Transverse colon (tissue), 4 donors: ENCODE results near the gene RELB. TPM values are rescaled to one million over a fixed set of nuclear protein-coding genes. Genes with fewer than 3 reads are reported as not detected.

Experiments
- DNase-seq: peaks from one replicate; pipeline ENCODE4 v3.0.0-alpha.2; 2019
- H3K27ac ChIP-seq, 4 donors: fragments of 200-600 bp; sonication (generic); 2 replicates each; pipeline ENCODE4 v1.5.1; 2016 to 2018; ENCODE audit warnings: inconsistent platforms in 4 of 4
- H3K27me3 ChIP-seq: fragments of 200-600 bp; sonication (generic); 2 replicates; pipeline ENCODE4 v1.5.1; 2017; ENCODE audit warnings: inconsistent platforms
- H3K36me3 ChIP-seq, 4 donors: fragments of 200-600 bp; sonication (generic); 2 replicates each; pipeline ENCODE4 v1.5.1; 2017 to 2019; ENCODE audit warnings: inconsistent platforms in 4 of 4
- H3K4me1 ChIP-seq, 4 donors: fragments of 200-600 bp; sonication (generic); 2 replicates each; pipeline ENCODE4 v1.5.1; 2017 to 2020; ENCODE audit warnings: inconsistent platforms in 4 of 4
- H3K4me3 ChIP-seq, 4 donors: fragments of 200-600 bp; sonication (generic); 1 replicate in 1 of 4; 2 replicates in 3 of 4; pipeline versions ENCODE4 v1.5.1 to v1.6.1; 2017 to 2019; ENCODE audit warnings: inconsistent platforms in 4 of 4
- H3K9me3 ChIP-seq, 2 donors: fragments of 200-600 bp; sonication (generic); 2 replicates each; pipeline ENCODE4 v1.5.1; 2017 to 2019; ENCODE audit warnings: inconsistent platforms in 2 of 2
- CTCF ChIP-seq, 5 experiments: fragments of 200-600 bp in 3 of 5; fragments of 450-650 bp in 2 of 5; sonication (generic) in 3 of 5; IDR thresholded peaks; 1 replicate in 2 of 5; 2 replicates in 3 of 5; pipeline ENCODE4 v1.5.1; 2016 to 2017; ENCODE audit warnings: antibody characterized with exemption in 5 of 5, inconsistent platforms in 3 of 5, mild to moderate bottlenecking in 2 of 5, moderate library complexity in 1 of 5
- EP300 ChIP-seq: sonication (generic); formaldehyde crosslinking; IDR thresholded peaks from one replicate; pipeline ENCODE4 v1.6.1; 2017; ENCODE audit warnings: antibody characterized with exemption, low read depth
- POLR2A ChIP-seq: fragments of 450-650 bp; IDR thresholded peaks from one replicate; pipeline ENCODE4 v1.6.1; 2016; ENCODE audit warnings: antibody characterized with exemption, mild to moderate bottlenecking, moderate library complexity
- POLR2AphosphoS5 ChIP-seq, 3 donors: sonication (generic); formaldehyde crosslinking; IDR thresholded peaks; one replicate each; pipeline ENCODE4 v1.6.1; 2016; ENCODE audit warnings: antibody characterized with exemption in 3 of 3
- WGBS, 2 donors: methylation state at CpG; one replicate each; pipeline ENCODE4 v1.1.5; 2018; ENCODE audit warnings: low coverage in 1 of 2; 5-methylcytosine and 5-hydroxymethylcytosine counted together
- in situ Hi-C, 4 donors: fragments of 200-750 bp; cut with MboI; loops; one replicate each; pipeline versions ENCODE4 v1.15.0 to v1.15.1; 2017; ENCODE audit warnings: low sequenced_read_pairs in 3 of 4, low pct_ligation_motif_present in 1 of 4, low pct_unique_long_range_greater_than_20kb in 1 of 4
- intact Hi-C: fragments of 100-400 bp; cut with DNase I; formaldehyde crosslinking; loops from one replicate; pipeline ENCODE4 v1.15.1; 2023; ENCODE audit warnings: low total_unique reads
- total RNA-seq, 4 donors: library from RNA; depleted of rRNA; stranded (reverse); fragments of >200 nt; gene quantifications; one replicate each; pipeline ENCODE4 v1.1.0, GENCODE V29; 2016

The RELB gene
- total RNA-seq, 4 donors from 2014 or later = 11.9 to 58.4 (median 34.8) TPM

GRCh38 chr19:45070861-45071544, 69.7 kb downstream of the RELB start:
- no peaks in the 10 kb centered on the region for H3K9me3 ChIP-seq
- WGBS, 2 donors = 71% methylated on average over 5 to 19 of the region's 19 CpGs
- no peak for TF ChIP-seq POLR2AphosphoS5 (IDR thresholded peaks at IDR 0.05)
- TF ChIP-seq CTCF (IDR thresholded peaks at IDR 0.05) = no peak
- no peak for TF ChIP-seq POLR2A
- no peak for TF ChIP-seq EP300
- no peak overlapping the region for H3K27ac ChIP-seq
- H3K36me3 ChIP-seq = peaks cover 0 to 47% (median 15%) of the 10 kb centered on the region in 4 donors
- intact Hi-C loops = no loop called here
- no peaks in the 10 kb centered on the region for H3K27me3 ChIP-seq
- H3K4me1 ChIP-seq = peaks cover 0 to 15% (median 6%) of the 10 kb centered on the region in 4 donors
- no peak for DNase-seq
- in situ Hi-C loops = no loop called here
- no peak overlapping the region for H3K4me3 ChIP-seq

GRCh38 chr19:45071545-45071938, 70.3 kb downstream of the RELB start:
- no peaks in the 10 kb centered on the region for H3K9me3 ChIP-seq
- intact Hi-C loops (no loop called here), in situ Hi-C loops (no loop called here)
- WGBS, 2 donors = 88 to 100% methylated on average over 1 to 21 of the region's 25 CpGs
- H3K27ac ChIP-seq = no peak overlapping the region
- H3K27me3 ChIP-seq = no peaks in the 10 kb centered on the region
- H3K4me1 ChIP-seq = peaks cover 1 to 17% (median 9%) of the 10 kb centered on the region in 4 donors
- no peak for DNase-seq
- H3K36me3 ChIP-seq = peaks cover 0 to 47% (median 15%) of the 10 kb centered on the region in 4 donors
- TF ChIP-seq POLR2AphosphoS5 (IDR thresholded peaks at IDR 0.05) = no peak
- no peak for TF ChIP-seq CTCF (IDR thresholded peaks at IDR 0.05)
- TF ChIP-seq POLR2A = no peak
- no peak for TF ChIP-seq EP300
- H3K4me3 ChIP-seq = no peak overlapping the region

GRCh38 chr19:45071969-45072790, 70.9 kb downstream of the RELB start:
- intact Hi-C loops (no loop called here), in situ Hi-C loops (no loop called here)
- Histone ChIP-seq H3K36me3 (peaks cover 0 to 47% (median 15%) of the 10 kb centered on the region in 4 donors), H3K27ac (no peak overlapping the region), H3K4me3 (no peak overlapping the region), H3K4me1 (peaks cover 7 to 23% (median 15%) of the 10 kb centered on the region in 4 donors), H3K27me3 (no peaks in the 10 kb centered on the region), H3K9me3 (no peaks in the 10 kb centered on the region)
- 91% methylated on average over 25 of the region's 34 CpGs; no CpG with 5 or more reads in 1 of the 2 donors for WGBS, 2 donors
- TF ChIP-seq POLR2AphosphoS5 (IDR thresholded peaks at IDR 0.05) = no peak
- TF ChIP-seq CTCF (IDR thresholded peaks at IDR 0.05) = no peak
- TF ChIP-seq EP300 = no peak
- TF ChIP-seq POLR2A = no peak
- no peak for DNase-seq

GRCh38 chr19:45074744-45075300, 73.6 kb downstream of the RELB start:
- in situ Hi-C loops = no loop called here
- peak overlapping the region; percentile 88 to 92 (median 89) for H3K27ac ChIP-seq
- no peaks in the 10 kb centered on the region for H3K27me3 ChIP-seq
- no peaks in the 10 kb centered on the region for H3K9me3 ChIP-seq
- intact Hi-C loops = loop anchor here (5.0 kb wide), 1 partner anchor 33 kb away; no protein-coding TSS in a partner anchor
- WGBS, 2 donors = 57 to 94% methylated on average over 3 to 11 of the region's 11 CpGs
- TF ChIP-seq EP300 (no peak), POLR2A (no peak), CTCF (IDR thresholded peaks at IDR 0.05) (no peak), POLR2AphosphoS5 (IDR thresholded peaks at IDR 0.05) (no peak)
- no peak for DNase-seq
- H3K4me1 ChIP-seq = peaks cover 7 to 37% (median 31%) of the 10 kb centered on the region in 4 donors
- H3K36me3 ChIP-seq = peaks cover 0 to 21% (median 7%) of the 10 kb centered on the region in 4 donors
- H3K4me3 ChIP-seq = peak overlapping the region in 3 of 4 donors; percentile 5 to 68 (median 65)
